Tibial nerve (tissue), 4 donors: ENCODE measurements around the gene SNX20.

ENCODE experiments used
- EP300 ChIP-seq, 2 donors: sonication (generic); formaldehyde crosslinking; IDR thresholded peaks; one replicate each; pipeline ENCODE4 v1.6.1; 2017; ENCODE audit warnings: antibody characterized with exemption in 2 of 2, mild to moderate bottlenecking in 1 of 2
- POLR2A ChIP-seq, 2 donors: fragments of 450-650 bp; IDR thresholded peaks; one replicate each; pipeline ENCODE4 v1.6.1; 2017; ENCODE audit warnings: antibody characterized with exemption in 2 of 2, mild to moderate bottlenecking in 2 of 2, moderate library complexity in 2 of 2
- TF ChIP-seq, protein P1 (sequence below), 5 experiments: fragments of 200-600 bp in 3 of 5; fragments of 450-650 bp in 2 of 5; sonication (generic) in 3 of 5; IDR thresholded peaks; one replicate each; pipeline ENCODE4 v1.5.1; 2016 to 2019; ENCODE audit warnings: antibody characterized with exemption in 5 of 5, mild to moderate bottlenecking in 3 of 5, moderate library complexity in 2 of 5

DNA sequence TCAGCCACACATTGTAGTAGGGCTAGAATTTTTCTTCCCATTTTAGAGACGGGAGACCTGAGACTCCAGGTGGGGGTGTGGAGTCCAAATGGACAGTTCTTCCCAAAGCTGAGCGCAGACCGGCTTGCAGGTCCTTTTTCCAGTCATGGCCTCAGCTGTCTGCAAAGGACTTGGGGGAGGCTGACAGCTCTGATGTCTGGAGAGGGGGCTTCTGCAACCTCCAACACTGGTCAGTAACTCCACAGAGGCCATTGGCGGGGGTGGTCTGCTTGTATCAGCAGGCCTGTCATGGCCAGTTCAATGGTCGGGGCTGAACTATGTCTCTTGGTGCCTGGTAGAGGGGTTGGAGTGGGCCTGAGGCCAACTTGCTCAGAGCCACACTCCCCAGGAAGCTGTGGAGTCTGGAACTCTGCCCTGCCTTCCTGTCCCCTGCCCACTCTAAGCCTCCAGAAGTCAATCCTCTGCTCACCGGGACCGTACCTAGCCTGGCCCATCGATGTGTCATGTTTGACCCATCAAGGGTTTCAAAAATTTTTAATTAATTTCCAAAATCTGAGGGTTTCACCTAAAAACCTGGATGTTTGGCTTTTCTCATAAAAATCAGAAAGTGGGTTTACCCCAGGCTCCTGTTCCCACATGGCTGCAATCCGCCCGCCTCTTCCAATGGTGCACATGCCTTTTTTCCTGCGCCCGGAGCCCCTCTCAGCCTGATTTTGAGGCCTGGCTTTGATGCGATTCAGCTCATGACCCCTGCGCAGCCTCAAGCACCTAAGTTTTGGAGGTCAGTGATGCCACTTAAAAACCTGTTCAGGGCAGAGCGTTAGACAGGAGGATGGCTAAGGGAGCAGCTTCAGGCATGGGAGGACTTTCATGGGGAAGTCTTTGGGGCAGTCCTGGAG is 39.9 kb downstream of the SNX20 start:
- TF ChIP-seq, protein P1, sequence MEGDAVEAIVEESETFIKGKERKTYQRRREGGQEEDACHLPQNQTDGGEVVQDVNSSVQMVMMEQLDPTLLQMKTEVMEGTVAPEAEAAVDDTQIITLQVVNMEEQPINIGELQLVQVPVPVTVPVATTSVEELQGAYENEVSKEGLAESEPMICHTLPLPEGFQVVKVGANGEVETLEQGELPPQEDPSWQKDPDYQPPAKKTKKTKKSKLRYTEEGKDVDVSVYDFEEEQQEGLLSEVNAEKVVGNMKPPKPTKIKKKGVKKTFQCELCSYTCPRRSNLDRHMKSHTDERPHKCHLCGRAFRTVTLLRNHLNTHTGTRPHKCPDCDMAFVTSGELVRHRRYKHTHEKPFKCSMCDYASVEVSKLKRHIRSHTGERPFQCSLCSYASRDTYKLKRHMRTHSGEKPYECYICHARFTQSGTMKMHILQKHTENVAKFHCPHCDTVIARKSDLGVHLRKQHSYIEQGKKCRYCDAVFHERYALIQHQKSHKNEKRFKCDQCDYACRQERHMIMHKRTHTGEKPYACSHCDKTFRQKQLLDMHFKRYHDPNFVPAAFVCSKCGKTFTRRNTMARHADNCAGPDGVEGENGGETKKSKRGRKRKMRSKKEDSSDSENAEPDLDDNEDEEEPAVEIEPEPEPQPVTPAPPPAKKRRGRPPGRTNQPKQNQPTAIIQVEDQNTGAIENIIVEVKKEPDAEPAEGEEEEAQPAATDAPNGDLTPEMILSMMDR (IDR thresholded peaks at IDR 0.05), result no peak
- TF ChIP-seq POLR2A (IDR thresholded peaks at IDR 0.05), result no peak
- TF ChIP-seq EP300 (IDR thresholded peaks at IDR 0.05), result no peak
